ENCODE measurements around the gene FOXD1.
A peak's percentile ranks its signal among the peaks of the same experiment; 100 is the strongest.
"Not testable (repeated sequence)": the region's sequence is repeated elsewhere in the genome, so short reads cannot be mapped to it uniquely, and the experiment has no call there.

Gene FOXD1

DNA sequence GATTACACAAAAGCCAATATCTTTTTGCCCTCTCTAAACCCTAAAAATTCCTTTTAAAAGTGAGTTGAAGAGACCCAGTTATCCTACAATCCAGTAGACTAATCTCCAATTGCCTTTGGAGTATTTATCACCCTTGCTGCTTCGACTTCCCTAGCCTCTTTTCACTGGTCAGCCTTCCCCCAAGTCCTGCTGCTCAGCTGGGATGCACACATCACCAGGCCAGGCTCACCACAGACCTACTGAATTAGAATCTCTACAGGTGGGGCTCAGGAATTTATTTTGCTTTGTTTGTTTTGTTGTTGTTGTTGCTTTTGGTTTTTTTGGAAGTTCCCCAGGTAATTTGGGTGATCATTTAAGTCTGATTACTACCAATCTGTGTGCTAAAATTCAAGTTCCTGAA lies 11.6 kb upstream of the FOXD1 start:
- DNase-seq = no peak

DNA sequence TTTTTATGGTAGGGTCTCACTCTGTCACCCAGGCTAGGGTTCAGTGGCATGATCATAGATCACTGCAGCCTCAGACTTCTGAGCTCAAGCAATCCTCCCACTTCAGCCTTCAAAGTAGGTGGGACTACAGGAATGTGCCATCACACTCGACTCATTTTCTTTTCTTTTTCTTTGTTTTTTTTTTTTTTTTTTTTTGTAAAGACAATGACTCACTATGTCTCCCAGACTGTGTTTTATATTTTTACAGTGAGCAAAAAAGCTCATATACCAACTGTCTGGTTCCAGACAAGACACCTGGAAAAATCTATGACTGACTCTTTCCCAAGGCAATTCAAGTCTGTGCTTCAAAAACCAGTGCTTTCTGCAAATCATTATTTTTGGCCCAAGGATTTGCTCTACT lies 10.8 kb upstream of the FOXD1 start:
- DNase-seq = no peak

DNA sequence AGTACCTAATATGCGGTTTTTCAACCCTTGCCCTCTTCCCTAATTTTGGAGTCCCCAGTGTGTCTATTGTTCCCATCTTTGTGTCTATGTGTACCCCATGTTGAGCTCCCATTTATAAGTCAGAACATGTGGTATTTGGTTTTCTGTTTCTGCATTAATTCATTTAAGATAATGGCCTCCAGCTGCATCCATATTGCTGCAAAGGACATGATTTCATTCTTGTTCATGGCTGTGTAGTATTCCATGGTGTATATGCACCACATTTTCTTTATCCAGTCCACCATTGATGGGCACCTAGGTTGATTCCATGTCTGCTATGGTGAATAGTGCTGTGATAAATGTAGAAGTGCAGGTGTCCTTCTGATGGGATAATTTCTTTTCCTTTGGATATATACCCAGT lies 7.9 kb upstream of the FOXD1 start:
- not testable (repeated sequence) for DNase-seq

DNA sequence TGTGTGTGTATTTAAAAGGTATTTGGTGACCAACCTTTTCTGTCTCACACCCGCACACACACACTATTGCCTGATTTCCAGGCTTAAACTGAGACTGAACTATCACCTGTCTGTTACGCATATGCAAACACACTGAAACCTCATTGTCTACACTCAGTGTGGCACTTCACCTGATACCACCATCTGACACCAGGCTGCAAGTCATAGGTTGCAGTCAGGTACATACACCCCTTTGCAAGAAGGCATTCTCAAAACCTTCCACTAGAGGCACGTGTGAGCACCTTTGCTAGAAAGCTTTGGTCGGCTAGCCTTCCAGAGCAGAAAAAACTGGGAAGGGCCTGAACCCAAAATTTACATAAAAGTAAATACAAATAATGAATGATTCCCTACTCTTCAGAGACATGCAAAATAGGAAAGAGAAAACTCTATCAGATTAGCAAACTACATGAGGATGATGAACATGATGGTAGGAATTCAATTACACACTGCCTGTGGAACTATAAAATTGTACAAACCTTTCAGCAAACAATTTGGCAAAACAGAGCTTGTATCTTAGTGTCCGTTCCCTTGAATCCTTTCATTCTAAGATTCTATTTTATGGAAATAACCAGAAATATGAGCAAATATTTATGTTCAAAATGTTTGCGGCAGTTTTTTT lies 5.9 kb upstream of the FOXD1 start:
- peak; percentile 83 for DNase-seq

DNA sequence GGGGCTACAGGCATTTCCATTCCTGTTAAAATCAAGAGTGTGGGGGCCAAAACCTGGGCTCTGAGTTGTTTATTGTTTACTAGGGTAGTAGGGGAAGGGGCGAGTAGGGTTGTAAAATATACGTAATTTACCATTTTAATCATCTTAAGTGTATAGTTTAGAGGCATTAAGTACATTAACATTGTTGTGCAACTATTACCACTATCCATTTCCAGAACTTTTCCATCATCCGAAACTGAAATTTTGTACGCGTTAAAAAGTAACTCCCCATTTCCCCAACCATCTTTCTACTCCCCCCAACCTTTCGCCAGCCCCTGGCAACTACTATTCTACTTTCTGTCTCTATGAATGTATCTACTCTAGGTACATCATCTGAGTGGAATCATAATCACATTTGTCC lies 3.6 kb upstream of the FOXD1 start:
- no peak for DNase-seq

DNA sequence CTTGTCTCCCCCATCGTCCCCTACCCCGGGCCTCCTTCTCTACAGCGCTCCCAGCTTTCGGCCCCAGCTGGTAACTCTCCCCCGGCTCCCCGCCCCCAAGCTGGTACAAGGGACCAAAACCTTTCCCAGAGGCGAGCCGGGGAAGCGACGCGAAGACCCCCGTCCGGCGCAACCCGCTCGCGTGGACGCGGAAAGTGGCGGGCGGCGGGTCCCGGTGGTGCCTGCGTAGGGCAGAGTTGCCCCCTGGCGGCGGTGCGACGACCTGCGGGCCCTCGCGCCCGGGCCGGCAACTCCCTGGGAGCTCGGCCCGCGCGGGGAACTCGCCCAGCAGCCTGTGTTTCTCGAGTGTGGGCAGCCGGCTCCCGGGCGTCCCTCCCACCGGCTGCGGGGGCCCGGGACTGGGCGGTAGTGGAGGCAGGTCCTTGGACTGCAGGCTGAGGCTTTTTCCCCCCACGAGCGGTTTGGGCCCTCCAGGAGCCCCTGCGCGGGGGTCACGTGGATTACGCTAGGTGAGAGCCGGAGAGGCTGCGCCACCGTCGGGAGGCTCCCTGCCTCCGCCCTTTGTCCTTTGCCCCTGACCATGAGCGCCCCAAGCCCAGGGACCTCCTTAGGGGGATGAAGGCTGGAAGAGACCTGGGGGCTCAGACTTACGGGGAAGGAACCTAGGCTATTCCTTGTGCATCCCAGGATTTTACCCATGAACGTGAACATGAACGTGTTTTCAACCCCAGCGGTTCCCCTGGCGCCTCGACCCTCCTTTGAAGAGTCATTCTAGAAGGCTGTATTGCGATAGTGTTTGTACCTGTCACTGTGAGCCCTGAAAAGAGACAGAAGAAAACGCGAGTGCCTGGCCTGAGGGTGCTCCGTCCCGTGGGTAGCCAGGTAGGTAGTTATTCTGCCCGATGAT lies 2.9 kb upstream of the FOXD1 start:
- peak; percentile 66 for DNase-seq

DNA sequence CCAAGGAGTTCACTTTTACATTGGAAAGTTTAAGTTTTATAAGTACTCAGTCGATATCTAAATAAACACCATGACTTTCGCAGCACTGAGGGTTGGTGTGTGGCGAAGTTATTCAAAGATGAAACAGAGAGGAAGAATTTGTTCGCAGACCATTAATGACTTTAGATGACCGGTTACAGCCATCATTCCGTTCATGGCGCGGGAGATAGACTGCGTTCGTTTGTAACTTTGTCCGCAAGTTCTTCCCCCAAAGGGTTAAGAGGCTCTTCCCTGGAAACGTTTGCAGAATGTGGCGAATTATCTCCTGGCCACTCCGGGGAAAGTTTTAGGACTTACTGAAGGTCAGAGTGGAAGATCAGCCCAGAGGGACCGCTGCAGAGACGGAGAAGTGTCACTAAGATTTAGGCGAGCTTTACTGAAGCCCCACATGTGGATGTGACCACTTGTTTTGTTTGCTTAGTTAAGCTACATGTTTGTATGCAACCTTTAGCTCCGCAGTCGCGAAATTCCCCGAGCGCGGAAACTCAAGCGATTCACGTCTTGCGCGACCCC lies 2.2 kb upstream of the FOXD1 start:
- DNase-seq = peak; percentile 39

DNA sequence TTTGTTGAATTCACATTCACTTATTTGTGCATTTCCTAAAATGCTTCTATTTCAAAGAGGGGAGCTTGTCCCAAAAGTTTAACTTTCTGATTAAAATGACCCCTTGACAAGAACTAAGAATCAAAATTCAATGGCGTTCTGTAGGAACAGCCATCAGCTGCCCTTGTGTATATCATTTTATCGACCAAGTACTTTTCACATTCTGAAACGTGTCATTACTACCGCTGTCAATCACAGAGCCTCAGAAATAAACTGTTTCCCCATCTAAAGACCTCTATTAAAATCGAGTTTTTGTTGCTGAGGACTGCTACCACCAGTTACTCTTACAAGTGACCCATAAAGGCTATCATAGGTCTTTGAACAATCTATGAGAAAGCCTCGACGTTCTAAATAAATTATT lies 1.6 kb upstream of the FOXD1 start:
- peak; percentile 49 for DNase-seq

DNA sequence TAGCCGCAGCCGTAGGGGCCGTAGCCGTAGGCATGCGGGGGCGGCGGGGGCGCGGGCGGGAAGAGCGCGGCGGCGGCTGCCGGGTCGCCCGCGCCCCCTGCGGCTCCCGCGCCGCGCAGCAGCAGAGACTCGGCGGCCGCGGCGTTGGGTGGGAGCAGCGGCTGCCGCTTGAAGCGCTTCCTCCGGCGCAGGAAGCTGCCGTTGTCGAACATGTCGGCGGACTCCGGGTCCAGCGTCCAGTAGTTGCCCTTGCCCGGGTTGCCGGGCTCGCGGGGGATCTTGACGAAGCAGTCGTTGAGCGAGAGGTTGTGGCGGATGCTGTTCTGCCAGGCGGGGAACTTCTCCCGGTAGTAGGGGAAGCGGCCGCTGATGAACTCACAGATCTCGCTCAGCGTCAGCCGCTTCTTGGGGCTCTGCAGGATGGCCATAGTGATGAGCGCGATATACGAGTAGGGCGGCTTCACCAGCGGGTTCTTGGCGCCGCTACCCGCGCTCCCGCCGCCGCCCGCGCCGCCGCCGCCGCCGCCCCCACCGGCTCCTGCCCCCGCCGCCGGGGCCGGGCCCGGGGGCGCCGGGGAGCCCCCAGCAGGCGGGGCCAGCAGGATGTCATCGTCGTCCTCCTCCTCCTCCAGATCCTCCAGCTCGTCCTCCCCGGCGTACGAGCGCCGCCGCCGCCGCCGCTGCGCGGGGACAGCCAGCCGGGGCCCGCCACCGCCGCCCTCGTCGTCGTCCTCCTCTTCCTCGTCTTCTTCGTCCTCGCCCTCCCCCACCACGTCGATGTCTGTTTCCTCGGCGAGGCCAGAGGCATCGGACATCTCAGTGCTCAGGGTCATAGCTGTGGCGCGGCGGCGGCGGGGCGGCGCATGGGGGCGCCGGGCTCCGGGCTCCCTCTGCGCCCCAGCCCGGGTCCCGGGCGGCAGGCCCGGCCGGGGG lies 781 bp downstream of the FOXD1 start:
- peak; percentile 70 for DNase-seq

DNA sequence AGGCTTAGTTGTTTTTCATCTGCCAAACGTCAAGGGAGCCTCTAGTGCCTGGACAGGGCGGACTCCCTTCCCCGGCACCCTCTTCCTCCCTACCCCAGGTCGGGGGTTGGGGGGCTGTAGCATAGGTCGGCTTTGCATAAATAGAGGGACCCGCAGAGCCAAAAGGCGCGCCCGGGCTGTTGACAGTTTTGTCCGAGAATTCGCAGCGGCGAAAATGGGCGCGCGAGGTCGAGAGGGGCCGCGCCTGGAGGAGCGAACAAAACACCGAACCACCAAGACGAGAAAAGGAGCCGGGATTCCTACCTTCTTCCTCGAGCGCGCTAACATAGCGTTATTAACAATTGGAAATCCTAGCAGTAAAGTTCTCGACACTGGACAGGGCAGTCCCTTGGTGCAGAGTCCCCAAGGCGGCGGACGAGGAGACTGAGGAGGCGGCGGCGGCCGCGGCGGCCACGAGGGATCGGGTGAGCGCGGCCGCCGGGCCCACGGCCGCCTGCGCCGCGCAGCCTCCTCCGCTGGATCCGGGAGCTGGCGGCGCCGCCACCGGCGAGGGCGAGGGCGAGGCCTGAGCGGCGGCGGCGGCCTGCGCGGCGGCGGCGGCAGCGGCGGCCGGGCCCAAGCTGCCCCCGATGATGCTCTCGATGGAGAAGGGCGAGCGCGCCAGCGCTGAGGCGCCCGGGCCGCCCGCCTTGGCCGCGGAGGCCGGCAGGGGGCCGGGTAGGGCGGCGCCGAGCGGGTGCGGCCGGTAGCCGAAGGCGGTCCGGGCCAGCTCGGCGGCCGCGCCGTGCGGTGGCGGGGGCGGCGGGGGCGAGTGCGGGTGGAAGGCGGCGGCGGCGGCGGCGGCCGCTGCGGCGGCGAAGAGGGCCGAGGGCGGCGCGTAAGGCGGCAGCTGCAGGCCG lies 1.7 kb downstream of the FOXD1 start:
- peak; percentile 51 for DNase-seq

DNA sequence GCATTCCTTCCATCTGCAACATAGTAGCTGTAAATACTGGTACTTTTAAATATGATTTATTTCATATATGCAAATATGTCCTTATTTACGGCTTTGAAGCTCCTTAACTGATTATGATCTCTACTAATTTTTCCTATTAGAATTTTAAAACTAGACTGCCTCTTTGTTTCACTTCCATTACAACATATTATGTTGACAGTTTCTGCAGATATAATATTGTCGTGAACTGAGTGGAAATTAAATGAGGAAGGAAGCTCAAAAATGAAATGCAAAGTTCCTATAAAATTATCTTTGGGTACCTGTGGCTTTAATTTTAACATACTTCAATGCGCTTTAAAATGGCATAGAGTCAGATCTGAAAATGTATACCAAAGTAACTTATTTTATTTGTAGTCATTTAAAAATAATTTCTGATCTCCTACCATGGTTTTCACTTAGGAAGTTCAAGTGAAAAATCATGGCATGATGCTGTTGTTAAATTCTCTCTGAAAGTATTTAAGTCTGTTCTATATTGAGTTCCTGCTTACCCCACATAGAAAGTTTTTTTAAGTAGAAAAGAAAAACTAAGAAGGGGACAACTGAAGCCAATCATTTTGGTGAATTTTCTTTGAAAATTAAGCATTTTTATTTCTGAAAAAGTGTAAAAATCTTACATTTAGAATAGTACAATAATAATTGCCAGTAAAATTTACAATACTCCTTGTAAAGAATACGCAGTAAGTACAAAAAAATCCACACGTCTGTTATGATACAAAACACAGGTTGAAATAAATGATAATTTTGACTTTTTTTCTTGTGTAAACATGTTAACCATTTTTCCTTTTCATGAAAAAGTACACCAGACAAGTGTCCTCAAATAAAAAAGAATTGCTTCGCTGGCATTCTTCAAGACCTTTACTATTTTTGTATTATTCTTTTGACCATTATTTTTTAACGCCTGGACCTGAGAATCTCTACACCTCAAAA lies 2.6 kb downstream of the FOXD1 start:
- no peak for DNase-seq

DNA sequence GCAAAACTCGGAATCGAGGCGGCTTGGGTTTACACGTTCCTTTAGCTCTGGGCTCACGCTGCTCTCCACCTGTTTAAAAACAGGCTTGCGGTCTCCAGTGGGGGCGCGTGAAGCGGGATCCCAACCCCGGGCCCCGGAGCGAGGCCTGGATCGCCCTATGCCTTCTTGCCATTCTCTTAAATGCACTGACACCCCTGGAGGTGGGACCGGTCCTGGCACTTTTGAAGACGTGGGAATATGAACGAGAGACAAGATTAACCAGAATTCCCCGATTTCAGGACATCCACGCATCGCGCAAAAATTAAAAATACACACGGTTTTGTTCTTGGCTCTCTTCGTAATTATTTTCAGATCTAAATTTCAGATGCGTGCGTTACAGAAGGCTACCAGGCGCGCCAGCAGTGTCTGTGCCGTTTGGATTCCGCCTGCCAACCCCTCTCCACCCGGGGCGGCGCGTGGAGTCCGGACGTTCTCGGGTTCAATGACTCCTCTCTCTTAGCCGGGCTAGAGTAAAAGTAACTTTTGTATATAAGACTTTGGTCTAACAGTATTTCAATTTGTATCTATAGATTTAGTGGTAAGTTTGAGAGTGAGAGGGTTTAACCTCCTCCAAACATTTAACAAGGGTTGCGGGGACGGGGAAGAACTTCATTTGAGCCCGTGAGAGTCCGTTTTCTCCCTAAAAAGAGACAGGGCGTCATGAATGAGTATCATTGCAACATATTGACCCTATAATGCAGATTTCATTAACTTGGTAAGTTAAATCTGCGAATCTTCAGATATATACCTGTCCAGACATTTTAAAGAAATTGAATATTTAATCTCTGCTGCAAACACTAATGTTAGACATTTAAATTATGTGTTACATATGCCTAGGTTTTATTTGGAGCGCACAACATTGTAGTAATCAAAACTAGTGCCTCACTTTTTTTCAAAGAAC lies 3.8 kb downstream of the FOXD1 start:
- DNase-seq = no peak

DNA sequence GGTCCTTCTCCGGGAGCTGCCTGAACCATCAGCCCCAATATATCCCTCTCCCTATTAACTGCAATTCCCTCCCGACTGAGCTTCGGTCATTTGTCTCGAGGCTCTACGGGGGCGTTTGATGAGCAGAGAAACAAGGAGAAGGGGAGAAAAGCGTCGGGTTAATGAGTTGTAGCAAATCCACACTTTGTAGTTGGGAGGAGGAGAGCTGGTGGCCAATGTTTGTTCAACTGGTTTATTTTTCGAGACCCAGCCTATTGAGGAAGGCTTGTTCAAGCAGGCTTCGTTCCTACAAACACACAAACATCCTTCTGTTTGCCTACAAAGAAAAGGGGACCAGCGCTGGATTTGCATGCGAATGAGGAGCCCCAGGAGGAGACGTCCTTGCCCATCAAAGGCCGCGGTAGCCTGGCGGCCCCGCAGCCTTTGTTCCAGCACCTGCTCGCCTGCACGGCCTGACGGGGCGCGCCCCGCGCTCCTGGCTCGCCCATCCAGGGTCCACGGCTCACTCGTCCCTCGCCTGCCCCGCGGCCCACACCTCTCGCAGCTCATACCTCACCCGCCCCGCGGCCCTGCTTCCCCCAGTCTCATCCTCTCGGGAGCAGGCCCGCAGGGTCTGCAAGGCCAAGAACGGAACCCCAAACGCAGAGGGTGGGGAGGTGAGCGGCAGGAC lies 4.6 kb downstream of the FOXD1 start:
- no peak for DNase-seq

DNA sequence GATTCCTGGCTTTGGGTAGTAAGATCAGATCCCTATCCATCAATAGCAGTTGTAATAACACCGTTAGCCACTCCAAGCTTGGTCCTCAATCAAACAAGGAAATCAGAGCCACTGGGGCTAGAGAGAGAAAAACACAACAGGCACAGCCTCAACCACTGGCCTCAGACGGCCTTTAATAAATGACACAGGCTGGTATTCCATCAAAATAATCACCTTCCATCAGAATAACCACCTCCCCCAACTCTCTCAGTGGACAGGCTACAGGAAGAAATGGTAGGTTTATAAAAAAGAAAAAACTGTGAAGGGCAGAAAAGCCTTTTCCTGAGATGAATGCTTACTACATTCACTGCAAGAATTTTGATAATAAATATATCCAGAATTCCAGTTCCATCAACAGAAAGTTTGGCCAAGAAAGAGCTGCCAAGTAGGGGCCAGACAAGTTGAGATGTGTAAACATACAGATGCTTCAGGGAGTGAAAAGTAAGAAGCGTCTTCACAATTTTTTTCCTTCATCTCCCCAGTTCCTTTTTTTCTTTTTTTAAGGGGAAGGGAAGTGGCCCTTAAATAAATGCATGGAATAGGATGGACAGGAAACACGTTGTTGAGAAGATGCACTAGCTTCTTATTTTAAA lies 5.5 kb downstream of the FOXD1 start:
- DNase-seq = peak; percentile 4

DNA sequence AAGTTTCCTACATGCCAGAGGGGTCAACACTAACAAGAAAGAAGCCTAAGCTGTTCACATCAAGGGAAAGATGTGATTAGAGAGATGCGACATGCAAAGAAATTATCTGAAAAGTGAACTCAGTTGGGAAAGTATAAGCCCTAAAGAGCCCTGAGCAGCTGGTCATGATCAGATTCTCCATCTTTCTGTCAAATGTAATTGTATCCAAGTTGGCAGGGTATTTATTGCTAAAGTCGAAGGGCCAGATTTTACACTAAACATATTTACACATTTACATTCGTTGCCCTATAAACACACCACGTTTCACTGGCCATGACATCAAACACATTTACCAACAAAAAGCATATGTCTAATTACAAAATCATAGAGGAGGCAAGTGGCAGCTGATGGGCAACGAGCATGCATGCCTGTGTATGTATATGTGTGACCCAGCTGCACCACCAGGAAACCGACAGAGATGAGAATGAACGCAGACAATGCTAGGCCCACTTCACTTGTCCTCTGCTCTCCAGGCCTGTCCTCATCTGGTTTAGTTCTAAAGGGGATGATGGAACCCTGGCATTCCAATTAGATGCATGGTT lies 6.3 kb downstream of the FOXD1 start:
- DNase-seq = no peak

DNA sequence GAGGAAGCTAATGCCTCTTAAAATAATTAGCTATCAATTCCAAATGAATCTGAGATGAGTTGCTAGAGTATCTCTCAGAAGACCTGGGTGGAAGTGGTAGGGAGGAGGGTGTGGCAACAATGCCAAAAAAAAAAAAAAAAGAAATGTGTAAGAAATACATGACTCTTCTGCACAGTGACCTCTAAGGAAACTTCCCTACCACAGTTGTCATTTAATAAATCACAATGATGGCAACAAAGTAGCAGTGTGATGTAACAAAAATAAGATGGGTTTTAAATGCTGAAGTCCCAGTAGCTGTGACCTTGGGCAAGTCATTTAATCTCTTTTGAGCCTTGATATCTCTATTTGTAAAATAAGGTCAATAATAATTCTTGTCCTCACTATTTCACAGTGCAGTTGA lies 7.2 kb downstream of the FOXD1 start:
- no peak for DNase-seq

DNA sequence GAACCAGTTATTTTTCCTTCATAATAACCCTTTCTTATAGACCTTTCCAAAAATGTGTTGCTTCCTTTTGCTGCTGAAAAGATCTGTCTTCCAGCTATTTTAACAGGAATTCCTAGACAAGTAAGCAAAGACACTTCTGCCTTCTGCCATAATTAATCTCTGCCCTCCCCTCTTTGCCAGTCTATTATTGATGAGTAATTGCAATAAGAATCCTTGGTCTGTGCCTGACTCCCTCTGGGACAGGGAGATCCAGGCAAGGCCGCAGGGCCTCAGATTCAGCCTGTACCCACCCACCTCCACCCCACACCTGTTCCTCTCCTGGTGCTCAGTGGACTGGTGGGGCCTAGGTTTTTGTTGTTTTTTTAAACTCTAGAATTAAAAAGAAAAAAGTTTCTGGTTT lies 8.3 kb downstream of the FOXD1 start:
- DNase-seq = no peak
